MM.1S (cell line): Measurements from ENCODE around the gene TMEM242.

ENCODE experiments used
- DNase-seq: peaks from one replicate; pipeline ENCODE4 v3.0.0-alpha.2; 2015
- H2AFZ ChIP-seq: fragments of 300-600 bp; sonication (generic); 2 replicates; pipeline ENCODE4 v1.6.0; 2016; ENCODE audit warnings: antibody characterized with exemption, low read length
- H3F3A ChIP-seq: fragments of 300-600 bp; sonication (generic); 2 replicates; pipeline ENCODE4 v1.6.1; 2016; ENCODE audit warnings: mild to moderate bottlenecking, antibody characterized with exemption, low read length, moderate library complexity, mixed read lengths; ENCODE audit not compliant: insufficient read depth
- H3K27ac ChIP-seq: fragments of 300-600 bp; sonication (generic); 2 replicates; pipeline ENCODE4 v1.5.1; 2016; ENCODE audit warnings: mild to moderate bottlenecking, low read length
- H3K27me3 ChIP-seq: fragments of 300-600 bp; sonication (generic); replicated peaks from 2 replicates; pipeline ENCODE4 v1.6.0; 2016; ENCODE audit warnings: low read length; ENCODE audit not compliant: insufficient read depth
- H3K36me3 ChIP-seq: fragments of 300-600 bp; sonication (generic); replicated peaks from 2 replicates; pipeline ENCODE4 v1.6.1; 2016; ENCODE audit warnings: mild to moderate bottlenecking, low read length, mixed read lengths; ENCODE audit not compliant: insufficient read depth
- H3K4me1 ChIP-seq: fragments of 300-600 bp; sonication (generic); 2 replicates; pipeline ENCODE4 v1.6.1; 2016; ENCODE audit warnings: low read length, mixed read lengths
- H3K4me2 ChIP-seq: fragments of 300-600 bp; sonication (generic); 2 replicates; pipeline ENCODE4 v1.6.0; 2016; ENCODE audit warnings: low read depth, low read length
- H3K4me3 ChIP-seq: fragments of 300-600 bp; sonication (generic); 2 replicates; pipeline ENCODE4 v1.5.1; 2016; ENCODE audit warnings: low read length, mixed read lengths
- H3K79me2 ChIP-seq: fragments of 300-600 bp; sonication (generic); 2 replicates; pipeline ENCODE4 v1.6.1; 2016; ENCODE audit warnings: mixed run types, low read length, mixed read lengths
- H3K9ac ChIP-seq: fragments of 300-600 bp; sonication (generic); 2 replicates; pipeline ENCODE4 v1.6.1; 2016; ENCODE audit warnings: low read length, mixed read lengths
- H3K9me2 ChIP-seq: fragments of 300-600 bp; sonication (generic); replicated peaks from 2 replicates; pipeline ENCODE4 v1.6.1; 2016; ENCODE audit warnings: mild to moderate bottlenecking, low read length, mixed read lengths; ENCODE audit not compliant: insufficient read depth
- H3K9me3 ChIP-seq: fragments of 300-600 bp; sonication (generic); replicated peaks from 2 replicates; pipeline ENCODE4 v1.6.1; 2016; ENCODE audit warnings: mild to moderate bottlenecking, low read length, mixed read lengths; ENCODE audit not compliant: insufficient read depth
- H4K20me1 ChIP-seq: fragments of 300-600 bp; sonication (generic); 2 replicates; pipeline ENCODE4 v1.6.1; 2016; ENCODE audit warnings: mild to moderate bottlenecking, low read length, moderate library complexity, mixed read lengths; ENCODE audit not compliant: insufficient read depth
- EZH2 ChIP-seq: fragments of 300-600 bp; sonication (generic); optimal IDR thresholded peaks from 2 replicates; pipeline ENCODE3; 2017; ENCODE audit warnings: low read depth, mild to moderate bottlenecking, antibody characterized with exemption, low read length, mixed read lengths
- EZH2phosphoT487 ChIP-seq: fragments of 300-600 bp; sonication (generic); IDR thresholded peaks from 2 replicates; pipeline ENCODE4 v1.6.1; 2018; ENCODE audit warnings: antibody characterized with exemption, low read length
- TF ChIP-seq, protein P1 (sequence below): fragments of 300-600 bp; sonication (generic); IDR thresholded peaks from 2 replicates; pipeline ENCODE4 v1.5.1; 2016; ENCODE audit warnings: antibody characterized with exemption, low read length, mixed read lengths

Gene TMEM242

DNA sequence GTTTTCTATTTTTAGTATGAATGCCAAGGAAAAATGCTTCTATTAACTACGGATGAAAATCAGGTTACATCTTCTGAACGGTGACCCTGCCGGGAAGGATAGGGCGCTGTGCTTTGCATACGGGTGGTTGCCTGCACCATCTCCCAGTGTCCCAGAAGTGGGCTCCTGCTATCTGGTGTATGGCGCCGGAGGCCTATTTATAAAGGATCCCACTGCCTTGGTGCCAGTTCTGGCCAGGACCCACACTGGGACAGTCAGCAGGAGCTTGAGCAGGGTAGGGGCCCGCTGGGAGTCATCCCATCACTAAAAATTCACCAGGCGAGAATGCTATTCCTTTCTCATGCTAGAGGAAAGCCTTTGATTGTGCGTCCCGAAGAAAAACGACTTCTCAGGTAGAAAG is 22.9 kb downstream of the TMEM242 start:
- DNase-seq, result no peak
- Histone ChIP-seq H3K9me3 (no peaks in the 10 kb centered on the region), H3K27me3 (no peaks in the 10 kb centered on the region), H3K9me2 (no peaks in the 10 kb centered on the region), H4K20me1 (no peaks in the 10 kb centered on the region), H3F3A (no peaks in the 10 kb centered on the region), H3K36me3 (no peaks in the 10 kb centered on the region), H3K27ac (no peak overlapping the region), H2AFZ (no peak overlapping the region), H3K4me1 (peaks cover 9% of the 10 kb centered on the region; the same call in 1 of the 2 replicates), H3K4me2 (no peak overlapping the region), H3K79me2 (no peaks in the 10 kb centered on the region), H3K9ac (no peak overlapping the region), H3K4me3 (no peak overlapping the region)
- TF ChIP-seq, protein P1, sequence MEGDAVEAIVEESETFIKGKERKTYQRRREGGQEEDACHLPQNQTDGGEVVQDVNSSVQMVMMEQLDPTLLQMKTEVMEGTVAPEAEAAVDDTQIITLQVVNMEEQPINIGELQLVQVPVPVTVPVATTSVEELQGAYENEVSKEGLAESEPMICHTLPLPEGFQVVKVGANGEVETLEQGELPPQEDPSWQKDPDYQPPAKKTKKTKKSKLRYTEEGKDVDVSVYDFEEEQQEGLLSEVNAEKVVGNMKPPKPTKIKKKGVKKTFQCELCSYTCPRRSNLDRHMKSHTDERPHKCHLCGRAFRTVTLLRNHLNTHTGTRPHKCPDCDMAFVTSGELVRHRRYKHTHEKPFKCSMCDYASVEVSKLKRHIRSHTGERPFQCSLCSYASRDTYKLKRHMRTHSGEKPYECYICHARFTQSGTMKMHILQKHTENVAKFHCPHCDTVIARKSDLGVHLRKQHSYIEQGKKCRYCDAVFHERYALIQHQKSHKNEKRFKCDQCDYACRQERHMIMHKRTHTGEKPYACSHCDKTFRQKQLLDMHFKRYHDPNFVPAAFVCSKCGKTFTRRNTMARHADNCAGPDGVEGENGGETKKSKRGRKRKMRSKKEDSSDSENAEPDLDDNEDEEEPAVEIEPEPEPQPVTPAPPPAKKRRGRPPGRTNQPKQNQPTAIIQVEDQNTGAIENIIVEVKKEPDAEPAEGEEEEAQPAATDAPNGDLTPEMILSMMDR, result no peak
- no peak for TF ChIP-seq EZH2
- no peak for TF ChIP-seq EZH2phosphoT487

DNA sequence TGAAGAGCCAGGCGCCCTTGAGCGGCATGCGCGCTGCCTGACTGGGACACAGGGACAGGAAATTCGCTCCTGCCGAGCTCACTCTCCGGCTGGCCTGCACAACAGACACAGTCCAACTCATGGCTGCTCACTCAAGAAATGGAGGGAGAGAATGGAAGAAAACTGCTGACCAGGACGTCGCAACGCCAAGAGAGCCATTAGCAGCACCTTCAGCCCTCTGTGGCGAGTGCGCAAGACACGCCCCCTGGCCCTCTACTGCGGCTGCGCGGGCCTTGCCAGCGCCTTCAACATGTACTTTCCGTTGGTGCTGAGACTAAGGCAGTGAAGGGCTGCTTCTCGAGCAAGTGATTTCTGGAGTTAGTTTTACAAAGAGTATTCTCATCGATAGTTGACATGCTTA is 23.3 kb downstream of the TMEM242 start:
- peaks cover 9% of the 10 kb centered on the region; the same call in 1 of the 2 replicates for H3K4me1 ChIP-seq
- no peak for DNase-seq
- H3F3A ChIP-seq, result no peaks in the 10 kb centered on the region
- no peaks in the 10 kb centered on the region for H3K36me3 ChIP-seq
- no peaks in the 10 kb centered on the region for H4K20me1 ChIP-seq
- no peaks in the 10 kb centered on the region for H3K27me3 ChIP-seq
- no peak overlapping the region for H3K27ac ChIP-seq
- no peaks in the 10 kb centered on the region for H3K9me3 ChIP-seq
- no peaks in the 10 kb centered on the region for H3K79me2 ChIP-seq
- H3K4me2 ChIP-seq, result no peak overlapping the region
- no peak overlapping the region for H3K9ac ChIP-seq
- no peaks in the 10 kb centered on the region for H3K9me2 ChIP-seq
- no peak overlapping the region for H2AFZ ChIP-seq
- H3K4me3 ChIP-seq, result no peak overlapping the region
- TF ChIP-seq, protein P1, result no peak
- TF ChIP-seq EZH2phosphoT487 (no peak), EZH2 (no peak)

DNA sequence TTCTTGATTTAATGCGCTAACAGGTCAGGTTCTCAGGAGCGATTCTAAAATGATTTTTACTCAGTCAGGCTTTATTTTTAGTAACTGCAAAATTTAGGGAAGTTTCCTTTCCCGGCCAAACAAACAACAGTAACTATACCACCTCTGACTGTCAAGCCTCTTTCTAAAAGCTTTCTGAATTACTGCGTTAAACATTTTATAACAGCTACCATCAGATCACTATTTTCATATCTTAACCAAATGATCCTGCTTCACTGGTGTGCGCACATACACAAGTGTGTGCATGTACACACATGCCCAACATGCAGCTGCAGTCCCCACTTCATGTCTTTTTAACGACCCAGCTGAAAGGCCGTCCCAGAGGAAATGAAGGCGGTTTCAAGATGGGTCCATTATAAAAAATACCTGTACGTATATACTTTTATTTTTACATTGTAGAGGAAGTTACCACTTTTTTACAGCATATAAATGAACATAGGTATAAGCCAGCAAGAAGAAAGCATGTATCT is 25.0 kb downstream of the TMEM242 start:
- Histone ChIP-seq H3K4me2 (no peak overlapping the region), H3K4me3 (no peak overlapping the region), H3K9ac (no peak overlapping the region), H3K36me3 (no peaks in the 10 kb centered on the region), H2AFZ (no peak overlapping the region), H3K9me2 (no peaks in the 10 kb centered on the region), H3K27ac (no peak overlapping the region), H4K20me1 (no peaks in the 10 kb centered on the region), H3F3A (no peaks in the 10 kb centered on the region), H3K9me3 (no peaks in the 10 kb centered on the region), H3K27me3 (no peaks in the 10 kb centered on the region), H3K79me2 (no peaks in the 10 kb centered on the region), H3K4me1 (peaks cover 9% of the 10 kb centered on the region; the same call in 1 of the 2 replicates)
- no peak for TF ChIP-seq EZH2
- TF ChIP-seq EZH2phosphoT487, result no peak
- TF ChIP-seq, protein P1, result no peak
- no peak for DNase-seq
